Fibroblast of mammary gland (primary cell): ENCODE data around the gene PCDHGA7.
"Not testable (repeated sequence)": the region's sequence is repeated elsewhere in the genome, so short reads cannot be mapped to it uniquely, and the experiment has no call there.

Source experiments
- DNase-seq: peaks from one replicate; pipeline ENCODE4 v3.0.0-alpha.2; 2010; ENCODE audit warnings: low read depth
- H3K4me3 ChIP-seq: 2 replicates; pipeline ENCODE4 v1.5.1; 2011; ENCODE audit warnings: low read depth, mild to moderate bottlenecking, low read length, moderate library complexity; ENCODE audit not compliant: control insufficient read depth
- TF ChIP-seq, protein P1 (sequence below): conservative IDR thresholded peaks from 2 replicates; pipeline ENCODE4 v1.5.1; 2011; ENCODE audit warnings: low read depth, low read length, inconsistent platforms; ENCODE audit not compliant: control insufficient read depth, insufficient read depth

Gene PCDHGA7

DNA sequence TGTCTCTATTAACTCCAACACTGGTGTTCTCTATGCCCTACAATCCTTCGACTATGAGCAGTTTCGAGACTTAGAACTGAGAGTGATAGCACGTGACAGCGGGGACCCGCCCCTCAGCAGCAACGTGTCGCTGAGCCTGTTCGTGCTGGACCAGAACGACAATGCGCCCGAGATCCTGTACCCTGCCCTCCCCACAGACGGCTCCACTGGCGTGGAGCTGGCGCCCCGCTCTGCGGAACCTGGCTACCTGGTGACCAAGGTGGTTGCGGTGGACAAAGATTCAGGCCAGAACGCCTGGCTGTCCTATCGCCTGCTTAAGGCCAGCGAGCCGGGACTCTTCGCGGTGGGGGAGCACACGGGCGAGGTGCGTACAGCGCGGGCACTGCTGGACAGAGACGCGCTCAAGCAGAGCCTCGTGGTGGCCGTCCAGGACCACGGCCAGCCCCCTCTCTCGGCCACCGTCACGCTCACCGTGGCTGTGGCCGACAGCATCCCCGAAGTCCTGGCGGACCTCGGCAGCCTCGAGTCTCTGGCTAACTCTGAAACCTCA is 40.3 kb downstream of the PCDHGA7 start:
- TF ChIP-seq, protein P1, sequence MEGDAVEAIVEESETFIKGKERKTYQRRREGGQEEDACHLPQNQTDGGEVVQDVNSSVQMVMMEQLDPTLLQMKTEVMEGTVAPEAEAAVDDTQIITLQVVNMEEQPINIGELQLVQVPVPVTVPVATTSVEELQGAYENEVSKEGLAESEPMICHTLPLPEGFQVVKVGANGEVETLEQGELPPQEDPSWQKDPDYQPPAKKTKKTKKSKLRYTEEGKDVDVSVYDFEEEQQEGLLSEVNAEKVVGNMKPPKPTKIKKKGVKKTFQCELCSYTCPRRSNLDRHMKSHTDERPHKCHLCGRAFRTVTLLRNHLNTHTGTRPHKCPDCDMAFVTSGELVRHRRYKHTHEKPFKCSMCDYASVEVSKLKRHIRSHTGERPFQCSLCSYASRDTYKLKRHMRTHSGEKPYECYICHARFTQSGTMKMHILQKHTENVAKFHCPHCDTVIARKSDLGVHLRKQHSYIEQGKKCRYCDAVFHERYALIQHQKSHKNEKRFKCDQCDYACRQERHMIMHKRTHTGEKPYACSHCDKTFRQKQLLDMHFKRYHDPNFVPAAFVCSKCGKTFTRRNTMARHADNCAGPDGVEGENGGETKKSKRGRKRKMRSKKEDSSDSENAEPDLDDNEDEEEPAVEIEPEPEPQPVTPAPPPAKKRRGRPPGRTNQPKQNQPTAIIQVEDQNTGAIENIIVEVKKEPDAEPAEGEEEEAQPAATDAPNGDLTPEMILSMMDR, result no peak
- no peak for DNase-seq
- H3K4me3 ChIP-seq, result no peak overlapping the region

DNA sequence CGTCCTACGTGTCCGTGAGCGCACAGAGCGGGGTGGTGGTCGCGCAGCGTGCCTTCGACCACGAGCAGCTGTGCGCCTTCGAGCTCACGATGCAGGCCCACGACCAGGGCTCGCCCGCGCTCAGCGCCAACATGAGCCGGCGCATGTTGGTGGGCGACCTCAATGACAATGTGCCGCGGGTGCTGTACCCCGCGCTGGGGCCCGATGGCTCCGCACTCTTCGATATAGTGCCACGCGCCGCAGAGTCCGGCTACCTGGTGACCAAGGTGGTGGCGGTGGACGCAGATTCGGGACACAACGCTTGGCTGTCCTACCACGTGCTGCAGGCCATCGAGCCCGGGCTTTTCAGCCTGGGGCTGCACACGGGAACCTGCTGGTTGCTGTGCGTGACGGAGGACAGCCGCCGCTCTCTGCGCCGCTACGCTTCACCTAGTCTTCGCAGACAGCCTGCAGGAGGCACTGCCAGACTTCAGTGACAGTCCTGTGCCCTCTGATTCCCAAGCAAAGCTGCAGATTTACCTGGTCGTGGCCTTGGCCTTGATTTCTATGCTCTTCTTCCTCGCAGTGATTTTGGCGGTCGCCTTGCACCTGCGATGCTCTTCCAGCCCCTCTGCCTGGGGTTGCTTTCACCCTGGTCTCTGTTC is 45.4 kb downstream of the PCDHGA7 start:
- no peak overlapping the region for H3K4me3 ChIP-seq
- TF ChIP-seq, protein P1, result no peak
- no peak for DNase-seq

DNA sequence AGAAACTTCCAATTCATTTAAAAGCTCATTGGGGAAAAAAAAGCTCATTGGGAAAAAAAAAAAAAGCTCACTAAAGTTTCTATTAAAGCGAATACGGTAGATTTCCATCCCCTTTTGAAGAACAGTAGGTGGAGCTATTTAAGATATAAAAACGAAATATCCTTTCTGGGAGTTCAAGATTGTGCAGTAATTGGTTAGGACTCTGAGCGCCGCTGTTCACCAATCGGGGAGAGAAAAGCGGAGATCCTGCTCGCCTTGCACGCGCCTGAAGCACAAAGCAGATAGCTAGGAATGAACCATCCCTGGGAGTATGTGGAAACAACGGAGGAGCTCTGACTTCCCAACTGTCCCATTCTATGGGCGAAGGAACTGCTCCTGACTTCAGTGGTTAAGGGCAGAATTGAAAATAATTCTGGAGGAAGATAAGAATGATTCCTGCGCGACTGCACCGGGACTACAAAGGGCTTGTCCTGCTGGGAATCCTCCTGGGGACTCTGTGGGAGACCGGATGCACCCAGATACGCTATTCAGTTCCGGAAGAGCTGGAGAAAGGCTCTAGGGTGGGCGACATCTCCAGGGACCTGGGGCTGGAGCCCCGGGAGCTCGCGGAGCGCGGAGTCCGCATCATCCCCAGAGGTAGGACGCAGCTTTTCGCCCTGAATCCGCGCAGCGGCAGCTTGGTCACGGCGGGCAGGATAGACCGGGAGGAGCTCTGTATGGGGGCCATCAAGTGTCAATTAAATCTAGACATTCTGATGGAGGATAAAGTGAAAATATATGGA is 48.0 kb downstream of the PCDHGA7 start, which contains the start of gene PCDHGA12:
TSS of gene PCDHGA12 (plus strand) at position 176 of the 782 bp plus-strand sequence. CDS start at position 429, 253 bp downstream.
- DNase-seq, result peak; percentile 96
- TF ChIP-seq, protein P1, result peak; percentile 81
- H3K4me3 ChIP-seq, result peak within 1 kb of the TSS; percentile 57

DNA sequence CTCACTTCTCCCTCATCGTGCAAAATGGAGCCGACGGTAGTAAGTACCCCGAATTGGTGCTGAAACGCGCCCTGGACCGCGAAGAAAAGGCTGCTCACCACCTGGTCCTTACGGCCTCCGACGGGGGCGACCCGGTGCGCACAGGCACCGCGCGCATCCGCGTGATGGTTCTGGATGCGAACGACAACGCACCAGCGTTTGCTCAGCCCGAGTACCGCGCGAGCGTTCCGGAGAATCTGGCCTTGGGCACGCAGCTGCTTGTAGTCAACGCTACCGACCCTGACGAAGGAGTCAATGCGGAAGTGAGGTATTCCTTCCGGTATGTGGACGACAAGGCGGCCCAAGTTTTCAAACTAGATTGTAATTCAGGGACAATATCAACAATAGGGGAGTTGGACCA is 48.7 kb downstream of the PCDHGA7 start:
- H3K4me3 ChIP-seq, result peak overlapping the region; percentile 57
- TF ChIP-seq, protein P1, result no peak
- peak; percentile 52 for DNase-seq

DNA sequence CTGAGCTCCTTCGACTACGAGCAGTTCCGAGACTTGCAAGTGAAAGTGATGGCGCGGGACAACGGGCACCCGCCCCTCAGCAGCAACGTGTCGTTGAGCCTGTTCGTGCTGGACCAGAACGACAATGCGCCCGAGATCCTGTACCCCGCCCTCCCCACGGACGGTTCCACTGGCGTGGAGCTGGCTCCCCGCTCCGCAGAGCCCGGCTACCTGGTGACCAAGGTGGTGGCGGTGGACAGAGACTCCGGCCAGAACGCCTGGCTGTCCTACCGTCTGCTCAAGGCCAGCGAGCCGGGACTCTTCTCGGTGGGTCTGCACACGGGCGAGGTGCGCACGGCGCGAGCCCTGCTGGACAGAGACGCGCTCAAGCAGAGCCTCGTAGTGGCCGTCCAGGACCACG is 49.8 kb downstream of the PCDHGA7 start:
- DNase-seq, H3K4me3 ChIP-seq: not testable (repeated sequence)

DNA sequence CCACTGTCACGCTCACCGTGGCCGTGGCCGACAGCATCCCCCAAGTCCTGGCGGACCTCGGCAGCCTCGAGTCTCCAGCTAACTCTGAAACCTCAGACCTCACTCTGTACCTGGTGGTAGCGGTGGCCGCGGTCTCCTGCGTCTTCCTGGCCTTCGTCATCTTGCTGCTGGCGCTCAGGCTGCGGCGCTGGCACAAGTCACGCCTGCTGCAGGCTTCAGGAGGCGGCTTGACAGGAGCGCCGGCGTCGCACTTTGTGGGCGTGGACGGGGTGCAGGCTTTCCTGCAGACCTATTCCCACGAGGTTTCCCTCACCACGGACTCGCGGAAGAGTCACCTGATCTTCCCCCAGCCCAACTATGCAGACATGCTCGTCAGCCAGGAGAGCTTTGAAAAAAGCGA is 50.2 kb downstream of the PCDHGA7 start:
- not testable (repeated sequence) for DNase-seq

DNA sequence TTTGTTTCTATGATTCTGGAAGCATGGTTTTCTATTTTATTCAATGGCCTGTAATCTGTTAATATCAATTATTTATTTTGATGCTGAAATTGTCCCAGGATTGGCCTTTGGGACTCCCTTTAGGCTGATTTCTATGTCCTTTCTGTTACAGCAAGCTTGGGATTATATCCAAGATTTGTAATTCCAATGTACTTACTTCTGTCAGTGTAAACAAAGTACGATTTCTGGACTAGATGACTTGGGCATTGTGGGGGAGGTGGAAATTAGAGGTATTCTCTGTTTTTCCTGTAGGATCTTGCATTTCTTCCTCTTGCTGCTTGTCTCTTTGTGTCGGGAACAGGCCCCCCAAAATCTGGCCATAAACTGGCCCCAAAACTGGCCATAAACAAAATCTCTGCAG is 51.5 kb downstream of the PCDHGA7 start:
- TF ChIP-seq, protein P1, result no peak
- DNase-seq, result peak; percentile 45
- H3K4me3 ChIP-seq, result no peak overlapping the region

More for the DNA sequence above, 50.2 kb downstream of the PCDHGA7 start:
- H3K4me3 ChIP-seq, result not testable (repeated sequence)
